HG03460 (cell line): ENCODE data around the gene DCLRE1A.

Source experiments
- ATAC-seq: cut with Tn5 transposase; IDR thresholded peaks from one replicate; pipeline ENCODE4 v1.9.1; 2021; ENCODE audit not compliant: unreplicated experiment

DCLRE1A gene

DNA sequence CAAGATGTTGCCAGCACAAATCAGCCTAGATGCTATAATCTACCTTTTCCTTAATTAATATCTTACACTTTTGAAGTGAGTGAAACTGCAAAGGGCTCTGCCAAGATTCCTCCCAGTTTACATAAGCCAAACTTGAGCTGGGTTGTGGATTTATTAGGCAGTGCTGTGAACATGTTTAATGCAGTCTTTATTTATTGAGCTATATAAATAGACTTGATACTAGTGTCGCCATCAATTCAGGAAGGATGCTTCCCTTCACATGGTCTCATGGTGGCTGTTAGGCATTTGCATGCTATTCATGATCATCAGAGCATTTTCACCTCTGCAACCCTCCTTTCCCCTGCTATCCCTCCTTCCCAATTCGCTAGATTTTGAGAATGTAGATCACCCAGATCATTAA, 62.2 kb downstream of the DCLRE1A start:
- no peak for ATAC-seq

DNA sequence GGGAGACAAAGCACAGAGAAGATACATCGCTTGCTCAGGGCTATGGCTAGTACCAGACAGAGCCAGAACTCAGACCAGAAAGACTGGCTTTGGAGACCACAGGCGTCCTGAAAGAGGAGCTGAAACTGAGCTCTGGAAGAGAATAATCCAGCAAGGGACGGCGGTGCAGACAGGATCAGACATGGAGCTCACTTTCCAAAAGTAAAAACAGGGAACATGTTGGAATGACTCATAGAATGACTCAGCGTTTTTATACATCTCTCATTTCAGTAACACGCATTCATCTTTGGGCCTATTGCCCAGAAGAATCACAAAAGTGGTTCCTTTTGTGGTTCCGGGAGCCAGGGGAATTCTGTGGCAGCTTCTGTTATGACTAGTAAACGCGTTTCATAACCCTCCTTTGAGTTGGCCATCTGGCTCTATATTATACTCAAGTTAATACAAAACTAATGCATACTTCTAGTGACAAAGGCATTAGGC, 65.2 kb downstream of the DCLRE1A start:
- ATAC-seq: peak; percentile 82
